ENCODE results near the gene DEFB118.
"Not testable (repeated sequence)": the region's sequence is repeated elsewhere in the genome, so short reads cannot be mapped to it uniquely, and the experiment has no call there.

The DEFB118 gene, protein sequence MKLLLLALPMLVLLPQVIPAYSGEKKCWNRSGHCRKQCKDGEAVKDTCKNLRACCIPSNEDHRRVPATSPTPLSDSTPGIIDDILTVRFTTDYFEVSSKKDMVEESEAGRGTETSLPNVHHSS
- total RNA-seq: 0 reads per million in 2 donors

DNA sequence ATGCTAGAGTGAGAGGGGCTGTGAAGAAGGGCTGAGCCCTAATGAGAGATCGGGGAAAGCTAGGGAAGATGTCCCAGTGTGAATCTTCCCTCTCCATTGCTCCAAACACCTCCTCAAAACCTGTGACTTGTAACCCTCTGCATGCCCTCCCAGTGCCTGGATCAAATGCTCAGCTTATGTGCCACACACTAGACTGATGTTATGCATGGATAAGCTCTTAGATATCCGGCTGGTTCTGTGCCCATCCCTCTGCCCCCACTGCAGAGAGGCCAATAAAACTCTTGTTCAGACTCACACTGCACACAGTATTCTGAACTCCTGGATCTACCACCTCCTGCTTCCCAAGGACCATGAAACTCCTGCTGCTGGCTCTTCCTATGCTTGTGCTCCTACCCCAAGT lies at the start of gene DEFB118:
Gene DEFB118 (plus strand): TSS at position 301 of the 400 bp plus-strand sequence. CDS start 50 bp downstream, at position 351.
- no peak for DNase-seq

DNA sequence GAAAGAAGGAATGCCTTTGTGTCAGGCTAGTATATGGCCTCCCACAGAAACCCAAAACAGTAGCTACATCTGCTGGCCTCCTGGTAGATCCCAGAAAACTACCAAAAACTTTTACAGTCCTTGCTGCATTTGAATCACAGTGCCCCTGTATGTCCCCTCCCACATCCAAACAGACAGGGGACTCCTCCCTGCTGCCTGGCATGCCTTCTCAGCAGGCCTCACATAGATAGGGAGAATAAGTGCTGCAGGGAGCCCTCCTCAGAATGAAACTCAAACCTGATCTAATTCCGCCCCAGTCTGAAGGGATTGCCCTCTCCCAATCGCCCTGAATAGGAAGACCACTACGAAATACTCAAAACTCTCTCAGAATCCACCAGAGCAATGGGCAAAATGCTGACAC lies 45.9 kb upstream of the DEFB118 start:
- DNase-seq: no peak

DNA sequence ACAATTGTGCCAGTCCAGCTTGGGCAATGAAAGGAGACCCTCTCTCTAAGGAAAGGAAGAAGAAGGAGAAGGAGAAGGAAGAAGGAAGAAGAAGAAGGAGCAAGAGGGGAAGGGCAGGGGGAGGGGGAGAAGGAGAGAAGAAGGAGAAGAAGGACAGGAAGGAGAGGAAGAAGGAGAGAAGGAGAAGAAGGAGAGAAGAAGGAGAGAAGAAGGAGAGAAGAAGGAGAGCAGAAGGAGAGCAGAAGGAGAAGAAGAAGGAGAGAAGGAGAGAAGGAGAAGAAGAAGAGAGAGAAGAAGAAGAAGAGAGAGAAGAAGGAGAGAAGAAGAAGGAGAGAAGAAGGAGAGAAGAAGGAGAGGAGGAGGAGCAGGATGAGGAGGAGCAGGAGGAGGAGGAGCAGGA lies 37.5 kb upstream of the DEFB118 start:
- DNase-seq: no peak

DNA sequence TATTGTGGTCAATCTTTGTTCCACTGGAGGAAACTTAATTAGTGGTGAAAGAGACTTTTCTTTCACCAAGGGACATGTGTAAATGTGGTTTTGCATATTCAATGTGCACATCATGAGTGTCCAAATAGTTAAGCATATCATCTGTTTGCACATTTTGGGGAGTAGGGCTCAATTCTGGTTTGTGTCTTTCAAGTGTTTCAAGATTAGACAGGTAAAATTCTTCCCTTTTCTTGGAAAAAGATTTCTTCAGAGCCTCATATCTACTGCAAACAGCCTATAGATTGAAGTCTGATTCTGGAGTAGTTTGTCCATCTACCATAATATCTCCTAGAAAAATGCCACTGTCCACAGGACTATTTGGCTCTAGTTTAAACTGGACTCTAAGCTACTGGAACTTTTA lies 26.9 kb upstream of the DEFB118 start:
- DNase-seq: no peak

DNA sequence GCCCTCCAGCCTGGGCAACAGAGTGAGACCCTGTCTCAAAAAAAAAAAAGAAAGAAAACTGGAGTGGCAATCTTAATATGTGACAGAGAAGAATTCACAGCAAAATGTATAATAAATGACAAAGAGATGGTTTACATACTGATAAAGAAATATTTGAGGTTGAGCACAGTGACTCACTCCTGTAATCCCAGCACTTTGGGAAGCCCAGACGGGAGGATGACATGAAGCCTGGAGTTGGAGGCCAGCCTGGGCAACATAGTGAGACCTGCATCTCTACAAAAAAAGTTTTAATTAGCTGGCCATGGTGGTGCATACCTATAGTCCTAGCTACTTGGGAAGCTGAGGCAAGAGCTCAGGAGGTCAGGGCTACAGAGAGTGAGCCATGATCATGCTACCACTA lies 12.4 kb upstream of the DEFB118 start:
- DNase-seq: no peak

DNA sequence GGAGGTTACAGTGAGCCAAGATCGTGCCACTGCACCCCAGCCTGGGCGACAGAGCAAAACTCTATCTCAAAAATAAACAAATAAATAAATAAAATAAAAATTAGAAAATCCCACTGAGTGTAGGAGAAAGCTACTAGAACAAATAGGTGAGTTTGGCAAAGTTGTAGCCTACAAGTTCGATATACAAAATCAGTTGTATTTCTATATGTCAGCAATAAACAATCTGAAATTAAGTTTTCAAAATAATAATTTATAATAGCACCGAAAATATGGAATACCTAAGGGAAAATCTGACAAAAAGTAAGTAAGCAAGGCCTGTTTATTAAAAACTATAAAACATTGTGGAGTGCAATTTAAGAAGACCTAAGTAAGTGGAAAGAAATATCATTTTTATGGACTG lies 5.1 kb upstream of the DEFB118 start:
- no peak for DNase-seq

DNA sequence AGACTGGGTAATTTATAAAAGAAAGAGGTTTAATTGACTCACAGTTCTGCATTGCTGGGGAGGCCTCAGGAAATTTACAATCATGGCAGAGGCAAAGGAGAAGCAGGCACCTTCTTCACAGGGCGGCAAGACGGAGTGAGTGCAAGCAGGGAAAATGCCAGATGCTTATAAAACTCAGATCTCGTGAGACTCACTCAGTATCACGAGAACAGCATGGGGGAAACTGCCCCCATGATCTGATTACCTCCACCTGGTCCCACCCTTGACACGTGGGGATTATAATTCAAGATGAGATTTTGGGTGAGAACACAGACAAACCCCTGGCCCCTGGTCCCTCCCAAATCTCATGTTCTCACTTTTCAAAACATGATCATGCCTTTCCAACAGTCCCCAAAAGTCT lies 4.1 kb upstream of the DEFB118 start:
- DNase-seq: not testable (repeated sequence)

DNA sequence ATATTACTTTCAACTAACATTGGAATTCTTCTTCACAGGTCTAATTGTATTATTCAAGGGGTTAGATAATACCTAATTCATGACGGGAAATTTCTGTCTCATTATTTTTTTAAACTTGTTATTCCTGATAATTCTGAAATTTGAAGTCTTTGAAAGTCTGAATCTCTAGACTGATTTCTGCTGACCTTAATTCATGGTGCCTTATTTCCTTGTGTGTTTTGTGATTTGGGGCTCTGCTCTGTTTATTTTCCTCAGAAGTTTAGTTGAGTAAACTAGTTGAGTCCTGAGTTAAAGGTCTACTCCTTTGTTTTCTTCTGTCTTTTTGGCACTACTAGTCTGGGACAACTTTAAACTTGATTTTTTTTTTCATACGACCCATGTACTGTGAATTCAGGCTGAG lies 5.9 kb downstream of the DEFB118 start:
- DNase-seq: no peak

DNA sequence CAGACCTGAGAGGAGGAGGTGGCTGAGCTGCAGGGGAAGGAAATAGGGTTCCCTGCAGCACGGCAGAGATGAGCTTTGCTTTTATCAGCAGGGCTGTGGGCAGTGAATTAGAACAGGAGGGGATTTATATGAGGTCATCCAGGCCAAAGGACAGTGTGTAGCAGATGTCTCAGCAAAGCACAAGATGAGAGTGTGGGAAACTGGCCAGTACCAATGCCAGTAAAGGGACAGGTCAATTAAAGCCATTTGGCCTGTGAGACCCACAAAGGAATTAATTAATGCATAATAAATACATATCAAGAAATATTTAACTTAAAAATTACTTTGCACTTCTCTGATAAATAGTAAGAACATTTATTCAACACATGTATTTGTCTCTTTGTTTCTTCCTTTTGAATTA lies 22.1 kb downstream of the DEFB118 start, which contains the start of gene DEFB119:
Gene DEFB119 (minus strand): TSS at position 101 of the 400 bp plus-strand sequence. CDS start 107 bp downstream, outside the sequence.
- DNase-seq: no peak

DNA sequence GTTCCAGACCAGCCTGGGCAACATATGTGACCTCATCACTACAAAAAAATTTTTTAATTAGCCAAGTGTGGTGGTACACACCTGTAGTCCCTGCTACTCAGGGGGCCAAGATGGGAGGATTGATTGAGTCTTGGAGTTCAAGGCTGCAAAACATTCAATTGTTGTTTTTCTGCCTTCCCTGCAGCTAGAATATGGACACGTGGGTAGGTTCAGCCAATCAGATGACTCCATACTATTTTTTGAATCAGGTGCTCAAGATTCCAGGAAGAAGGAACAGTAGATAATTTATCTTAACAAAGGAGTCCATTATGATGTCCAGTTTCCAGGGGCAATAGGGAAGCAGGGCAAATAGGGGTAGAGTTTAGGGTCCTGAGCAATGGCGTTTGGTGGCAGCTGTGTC lies 24.4 kb downstream of the DEFB118 start:
- no peak for DNase-seq

DNA sequence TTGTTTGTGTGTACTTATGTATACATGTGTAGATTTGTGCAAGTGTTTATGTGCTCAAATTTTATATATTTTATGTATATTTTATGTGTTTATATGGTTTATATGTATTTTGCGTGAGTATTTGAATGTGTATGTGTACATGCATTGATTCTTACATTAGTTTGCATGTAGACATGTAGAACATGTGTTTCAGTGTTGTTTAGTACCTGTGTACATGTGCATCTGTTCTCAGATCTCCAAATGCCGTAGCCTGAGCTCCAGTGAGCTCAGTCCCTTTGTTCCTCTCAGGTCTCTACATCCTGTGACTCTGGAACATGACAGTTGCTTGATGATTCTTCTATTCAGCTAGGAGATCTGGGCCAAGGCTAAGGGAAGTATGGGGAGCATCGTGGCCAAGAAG lies 26.5 kb downstream of the DEFB118 start:
- DNase-seq: no peak

DNA sequence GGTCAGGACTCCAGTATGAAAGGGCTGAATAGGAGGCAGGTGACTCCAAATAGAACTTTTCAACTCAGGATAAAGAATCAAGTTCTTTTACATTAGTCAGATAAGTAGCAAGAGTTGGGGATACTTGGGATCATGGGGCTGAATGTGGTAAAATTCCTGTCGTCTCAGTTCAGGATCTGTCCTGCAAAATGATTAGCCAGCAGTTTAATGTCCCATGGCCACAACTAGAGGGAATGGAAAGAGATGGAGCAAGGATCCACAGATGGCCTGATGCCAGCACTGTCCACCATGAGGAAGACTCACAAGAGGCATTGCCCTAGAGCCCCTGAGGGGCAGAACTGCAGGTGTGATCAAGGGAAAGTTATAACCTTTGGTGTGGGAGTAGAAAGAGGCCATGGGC lies 35.5 kb downstream of the DEFB118 start:
- DNase-seq: no peak

DNA sequence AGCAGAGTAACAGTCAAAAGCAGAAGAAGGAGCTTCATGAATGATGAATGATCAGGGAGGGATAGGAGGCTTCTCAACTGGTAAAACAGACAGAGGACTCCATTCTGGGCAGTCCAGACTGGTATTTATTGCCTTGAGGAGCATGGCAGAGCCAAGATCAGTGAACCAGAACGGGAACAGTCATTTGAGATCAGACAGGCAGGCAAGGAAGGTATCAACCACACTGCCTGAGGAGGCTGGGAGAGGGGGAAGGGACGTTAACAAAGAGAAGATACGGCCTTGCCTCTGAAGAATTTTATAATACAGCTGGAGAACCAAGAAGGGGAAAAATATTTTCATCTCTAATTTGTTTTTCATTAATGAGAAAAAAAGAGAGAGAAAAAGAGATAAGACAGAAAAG lies 37.7 kb downstream of the DEFB118 start, which contains the start of gene DEFB121:
Gene DEFB121 (minus strand): TSS at position 101 of the 400 bp plus-strand sequence. CDS start 63 bp downstream, at position 38.
- no peak for DNase-seq

DNA sequence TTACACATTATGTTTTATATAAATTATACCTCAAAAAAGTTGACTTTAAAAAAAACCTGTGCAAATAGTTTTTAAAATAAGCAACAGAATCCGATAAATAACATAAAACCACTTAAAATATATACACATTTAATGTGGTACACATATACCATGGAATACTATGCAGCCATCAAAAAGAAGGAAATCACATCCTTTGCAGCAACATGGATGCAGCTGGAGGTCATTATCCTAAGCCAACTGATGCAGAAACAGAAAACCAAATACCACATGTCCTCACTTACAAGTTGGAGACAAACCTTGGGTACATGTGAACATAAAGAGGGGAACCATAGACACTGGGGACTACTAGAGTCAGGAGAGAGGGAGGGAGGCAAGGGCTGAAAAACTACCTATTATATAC lies 41.6 kb downstream of the DEFB118 start:
- no peak for DNase-seq

DNA sequence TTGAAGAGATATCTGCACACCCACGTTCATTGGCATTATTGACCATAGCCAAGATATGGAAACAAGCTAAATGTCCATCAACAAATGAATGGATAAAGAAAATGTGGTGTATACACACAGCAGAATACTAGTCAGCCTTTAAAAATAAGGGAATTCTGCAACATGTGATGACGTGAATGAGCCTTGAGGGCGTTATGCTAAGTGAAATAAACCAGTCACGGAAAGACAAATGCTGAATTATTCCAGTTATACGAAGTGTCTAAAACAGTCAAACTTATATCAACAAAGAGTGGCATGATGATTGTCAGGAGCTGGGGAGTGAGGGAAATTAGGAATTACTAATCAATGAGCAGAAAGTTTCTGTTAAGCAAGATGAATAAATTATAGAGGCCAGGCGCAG lies 46.0 kb downstream of the DEFB118 start:
- no peak for DNase-seq

DNA sequence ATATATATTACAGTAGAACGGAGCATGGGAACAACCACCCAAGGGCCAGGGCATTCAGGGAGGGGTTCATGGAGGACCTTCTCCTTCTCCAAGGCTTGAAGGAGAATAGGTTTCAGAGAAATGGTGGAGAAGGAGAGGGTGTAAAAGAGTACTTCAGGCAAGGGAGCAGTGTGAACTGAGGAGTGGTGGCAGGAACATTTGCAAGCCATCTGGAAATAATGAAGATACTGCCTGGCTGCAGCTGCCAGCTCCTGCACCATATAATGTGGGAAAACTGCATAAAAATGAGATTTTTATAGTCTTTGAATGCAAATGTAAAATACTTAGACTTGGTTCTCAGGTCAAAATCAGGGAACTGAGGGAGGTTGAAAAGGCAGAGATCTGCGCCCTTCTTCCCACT lies 47.3 kb downstream of the DEFB118 start:
- DNase-seq: no peak

DNA sequence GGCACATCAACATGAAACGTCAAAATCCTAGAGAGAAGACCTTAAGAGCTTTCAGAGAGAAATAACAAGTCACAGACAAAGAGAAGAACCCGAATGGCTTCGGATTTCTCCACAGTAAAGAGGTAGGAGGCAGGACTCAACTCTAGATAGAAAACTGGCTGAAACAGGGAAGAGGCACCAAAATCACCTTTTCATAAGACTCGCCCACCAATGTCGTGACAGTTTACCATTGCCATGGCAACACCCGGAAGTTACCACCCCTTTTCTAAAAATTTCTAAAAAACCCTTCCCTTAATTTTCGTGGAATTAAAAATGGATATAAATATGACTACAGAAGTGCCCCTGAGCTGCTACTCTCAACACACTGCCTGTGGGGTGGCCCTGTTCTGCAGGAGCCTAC lies 49.9 kb downstream of the DEFB118 start:
- DNase-seq: no peak
